ENCODE results near the gene GTPBP2. TPM values are rescaled to one million over a fixed set of nuclear protein-coding genes. Genes with fewer than 3 reads are reported as not detected.

Gene GTPBP2, protein sequence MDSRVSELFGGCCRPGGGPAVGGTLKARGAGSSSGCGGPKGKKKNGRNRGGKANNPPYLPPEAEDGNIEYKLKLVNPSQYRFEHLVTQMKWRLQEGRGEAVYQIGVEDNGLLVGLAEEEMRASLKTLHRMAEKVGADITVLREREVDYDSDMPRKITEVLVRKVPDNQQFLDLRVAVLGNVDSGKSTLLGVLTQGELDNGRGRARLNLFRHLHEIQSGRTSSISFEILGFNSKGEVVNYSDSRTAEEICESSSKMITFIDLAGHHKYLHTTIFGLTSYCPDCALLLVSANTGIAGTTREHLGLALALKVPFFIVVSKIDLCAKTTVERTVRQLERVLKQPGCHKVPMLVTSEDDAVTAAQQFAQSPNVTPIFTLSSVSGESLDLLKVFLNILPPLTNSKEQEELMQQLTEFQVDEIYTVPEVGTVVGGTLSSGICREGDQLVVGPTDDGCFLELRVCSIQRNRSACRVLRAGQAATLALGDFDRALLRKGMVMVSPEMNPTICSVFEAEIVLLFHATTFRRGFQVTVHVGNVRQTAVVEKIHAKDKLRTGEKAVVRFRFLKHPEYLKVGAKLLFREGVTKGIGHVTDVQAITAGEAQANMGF
- 83.7 and 124 TPM in 2 replicates for polyA plus RNA-seq (2012; rRNA removed)
- polyA plus RNA-seq (2012; cell fraction: cytosol; rRNA removed): 27.8 and 39.2 TPM in 2 replicates
- 377 and 528 TPM in 2 replicates for polyA plus RNA-seq (2012; cell fraction: nucleus; rRNA removed)

GRCh38 chr6:43629104-43629504, at the start of gene GTPBP2:
TSS of gene GTPBP2 (minus strand) at chr6:43629264. CDS start at chr6:43629162, 102 bp downstream.
- 3% methylated on average over 7 of the region's 46 CpGs for WGBS (ENCODE audit: low lambda C conversion rate)
- peak; percentile 65 for TF ChIP-seq ELF1 (IDR thresholded peaks at IDR 0.05)
- TF ChIP-seq RAD21 (IDR thresholded peaks at IDR 0.05; ENCODE audit: low read length): no peak
- peak; percentile 96 for TF ChIP-seq CHD2 (IDR thresholded peaks at IDR 0.05; ENCODE audit: low read length, partially characterized antibody)
- peak; percentile 39; the same call in 1 of the 2 replicates for TF ChIP-seq NRF1 (IDR thresholded peaks at IDR 0.05; ENCODE audit: low read depth, low read length)
- no peak for TF ChIP-seq JUND (IDR thresholded peaks at IDR 0.05)
- peak; percentile 59; the same call in 1 of the 2 replicates for TF ChIP-seq GABPA (IDR thresholded peaks at IDR 0.05; ENCODE audit: low read depth)
- TF ChIP-seq TAF1 (IDR thresholded peaks at IDR 0.05; ENCODE audit: borderline replicate concordance, low read depth, low read length): peak; percentile 66; the same call in 1 of the 2 replicates
- TF ChIP-seq, protein P1, sequence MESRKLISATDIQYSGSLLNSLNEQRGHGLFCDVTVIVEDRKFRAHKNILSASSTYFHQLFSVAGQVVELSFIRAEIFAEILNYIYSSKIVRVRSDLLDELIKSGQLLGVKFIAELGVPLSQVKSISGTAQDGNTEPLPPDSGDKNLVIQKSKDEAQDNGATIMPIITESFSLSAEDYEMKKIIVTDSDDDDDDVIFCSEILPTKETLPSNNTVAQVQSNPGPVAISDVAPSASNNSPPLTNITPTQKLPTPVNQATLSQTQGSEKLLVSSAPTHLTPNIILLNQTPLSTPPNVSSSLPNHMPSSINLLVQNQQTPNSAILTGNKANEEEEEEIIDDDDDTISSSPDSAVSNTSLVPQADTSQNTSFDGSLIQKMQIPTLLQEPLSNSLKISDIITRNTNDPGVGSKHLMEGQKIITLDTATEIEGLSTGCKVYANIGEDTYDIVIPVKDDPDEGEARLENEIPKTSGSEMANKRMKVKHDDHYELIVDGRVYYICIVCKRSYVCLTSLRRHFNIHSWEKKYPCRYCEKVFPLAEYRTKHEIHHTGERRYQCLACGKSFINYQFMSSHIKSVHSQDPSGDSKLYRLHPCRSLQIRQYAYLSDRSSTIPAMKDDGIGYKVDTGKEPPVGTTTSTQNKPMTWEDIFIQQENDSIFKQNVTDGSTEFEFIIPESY (IDR thresholded peaks at IDR 0.05; ENCODE audit: borderline replicate concordance, low read depth): peak; percentile 89

DNA sequence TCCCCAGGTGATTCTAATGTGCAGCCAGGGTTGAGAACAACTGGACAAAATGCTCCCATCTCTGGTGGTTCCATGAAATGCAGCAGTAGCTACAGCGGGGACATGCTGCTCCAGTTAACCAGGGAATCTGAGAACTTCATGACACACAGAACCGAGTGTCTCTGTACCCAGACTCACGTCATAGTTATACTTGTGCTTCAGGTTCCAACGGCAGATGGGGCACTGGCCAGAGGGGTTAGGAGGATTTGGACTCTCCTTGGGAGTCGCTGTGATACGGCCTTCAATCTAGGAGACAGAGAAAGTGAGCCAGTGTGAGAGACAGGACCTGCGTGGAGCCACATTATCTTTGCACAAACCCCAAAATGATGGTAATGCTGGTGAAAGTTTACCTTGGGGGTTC, 49.3 kb upstream of the GTPBP2 start:
- POLR2A ChIA-PET: no interaction called here

More at GRCh38 chr6:43629104-43629504, at the start of gene GTPBP2:
- Histone ChIP-seq H3K9me2 (no peaks in the 10 kb centered on the region), H4K20me1 (ENCODE audit: insufficient read depth) (no peaks in the 10 kb centered on the region), H3K27me3 (ENCODE audit: insufficient read depth) (no peaks in the 10 kb centered on the region), H2AFZ (ENCODE audit: low read depth) (peak within 1 kb of the TSS; percentile 58), H3K9me3 (no peaks in the 10 kb centered on the region), H3F3A (replicated peaks; ENCODE audit: insufficient read depth) (peaks cover 13% of the 10 kb centered on the region), H3K79me2 (ENCODE audit: insufficient read depth) (peaks cover 35% of the 10 kb centered on the region), H3K27ac (ENCODE audit: low read depth in 2 of 2, low read length in 1 of 2) (peak within 1 kb of the TSS; percentile 92 to 95), H3K4me1 (ENCODE audit: control insufficient read depth in 1 of 2, insufficient read depth in 2 of 2, low read depth in 1 of 2, low read length in 1 of 2) (peaks cover 5 to 21% of the 10 kb centered on the region in 2 experiments), H3K4me2 (peak within 1 kb of the TSS; percentile 96), H3K9ac (peak within 1 kb of the TSS; percentile 94), H3K36me3 (replicated peaks in 1 of 2; ENCODE audit: control insufficient read depth in 1 of 2, insufficient read depth in 2 of 2, low read length in 1 of 2) (peaks cover 22 to 27% of the 10 kb centered on the region in 2 experiments), H3K4me3 (ENCODE audit: low read depth in 2 of 2, low read length in 1 of 2) (peak within 1 kb of the TSS; percentile 71 to 93)
- ChIA-PET CTCF (interaction anchor here (2.3 to 2.8 kb wide), 2 partner anchors 20 to 39 kb away, joined by 8 to 11 read pairs; no protein-coding TSS in a partner anchor), POLR2A (interaction anchor here (0.6 to 1.9 kb wide), 14 partner anchors 9 to 454 kb away, joined by 3 to 15 read pairs (median 6); partner anchors contain the start of genes VEGFA and XPO5)
- DNase-seq: peak; percentile 97

More for the DNA sequence above, 49.3 kb upstream of the GTPBP2 start:
- H3K9ac ChIP-seq: no peak overlapping the region
- no peaks in the 10 kb centered on the region for H3K9me2 ChIP-seq
- no peak overlapping the region for H3K4me2 ChIP-seq
- H3K4me1 ChIP-seq (ENCODE audit: control insufficient read depth in 1 of 2, insufficient read depth in 2 of 2, low read depth in 1 of 2, low read length in 1 of 2): peaks cover 0 to 5% of the 10 kb centered on the region in 2 experiments; a peak in 1 of 4 replicates
- peaks cover 25 to 80% of the 10 kb centered on the region in 2 experiments for H3K36me3 ChIP-seq (replicated peaks in 1 of 2; ENCODE audit: control insufficient read depth in 1 of 2, insufficient read depth in 2 of 2, low read length in 1 of 2)
- H3K27ac ChIP-seq (ENCODE audit: low read depth in 2 of 2, low read length in 1 of 2): no peak overlapping the region
- peaks cover 27% of the 10 kb centered on the region for H4K20me1 ChIP-seq (ENCODE audit: insufficient read depth)
- H2AFZ ChIP-seq (ENCODE audit: low read depth): no peak overlapping the region
- H3K4me3 ChIP-seq (ENCODE audit: low read depth in 2 of 2, low read length in 1 of 2): no peak overlapping the region
- peaks cover 29% of the 10 kb centered on the region for H3K79me2 ChIP-seq (ENCODE audit: insufficient read depth)
- no peak for TF ChIP-seq JUND (IDR thresholded peaks at IDR 0.05)
- TF ChIP-seq CHD2 (IDR thresholded peaks at IDR 0.05; ENCODE audit: low read length, partially characterized antibody): no peak
- TF ChIP-seq, protein P2, sequence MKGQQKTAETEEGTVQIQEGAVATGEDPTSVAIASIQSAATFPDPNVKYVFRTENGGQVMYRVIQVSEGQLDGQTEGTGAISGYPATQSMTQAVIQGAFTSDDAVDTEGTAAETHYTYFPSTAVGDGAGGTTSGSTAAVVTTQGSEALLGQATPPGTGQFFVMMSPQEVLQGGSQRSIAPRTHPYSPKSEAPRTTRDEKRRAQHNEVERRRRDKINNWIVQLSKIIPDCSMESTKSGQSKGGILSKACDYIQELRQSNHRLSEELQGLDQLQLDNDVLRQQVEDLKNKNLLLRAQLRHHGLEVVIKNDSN (IDR thresholded peaks at IDR 0.05; ENCODE audit: borderline replicate concordance, low read depth): no peak
- no peak for TF ChIP-seq POLR2AphosphoS5 (IDR thresholded peaks at IDR 0.05; ENCODE audit: low read depth, low read length)
- TF ChIP-seq, protein P3, sequence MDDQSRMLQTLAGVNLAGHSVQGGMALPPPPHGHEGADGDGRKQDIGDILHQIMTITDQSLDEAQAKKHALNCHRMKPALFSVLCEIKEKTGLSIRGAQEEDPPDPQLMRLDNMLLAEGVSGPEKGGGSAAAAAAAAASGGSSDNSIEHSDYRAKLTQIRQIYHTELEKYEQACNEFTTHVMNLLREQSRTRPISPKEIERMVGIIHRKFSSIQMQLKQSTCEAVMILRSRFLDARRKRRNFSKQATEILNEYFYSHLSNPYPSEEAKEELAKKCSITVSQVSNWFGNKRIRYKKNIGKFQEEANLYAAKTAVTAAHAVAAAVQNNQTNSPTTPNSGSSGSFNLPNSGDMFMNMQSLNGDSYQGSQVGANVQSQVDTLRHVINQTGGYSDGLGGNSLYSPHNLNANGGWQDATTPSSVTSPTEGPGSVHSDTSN (IDR thresholded peaks at IDR 0.05): no peak
- TF ChIP-seq RCOR1 (IDR thresholded peaks at IDR 0.05; ENCODE audit: low read length): no peak
- TF ChIP-seq NRF1 (IDR thresholded peaks at IDR 0.05; ENCODE audit: low read depth, low read length): no peak
- TF ChIP-seq NFIC (IDR thresholded peaks at IDR 0.05; ENCODE audit: borderline replicate concordance): no peak
- TF ChIP-seq RAD21 (IDR thresholded peaks at IDR 0.05; ENCODE audit: low read length): no peak
- TF ChIP-seq CTCF (IDR thresholded peaks at IDR 0.05): no peak
- TF ChIP-seq RFX5 (IDR thresholded peaks at IDR 0.05; ENCODE audit: low read length): no peak
- CTCF ChIA-PET: interaction anchor here (2.2 to 4.9 kb wide), 2 partner anchors 9 to 12 kb away, joined by 9 to 41 read pairs; no protein-coding TSS in a partner anchor
- no peaks in the 10 kb centered on the region for H3K9me3 ChIP-seq
- H3K27me3 ChIP-seq (ENCODE audit: insufficient read depth): no peaks in the 10 kb centered on the region
- DNase-seq: no peak
- WGBS (ENCODE audit: low lambda C conversion rate): 94% methylated on average over 7 of the region's 7 CpGs
- H3F3A ChIP-seq (replicated peaks; ENCODE audit: insufficient read depth): no peaks in the 10 kb centered on the region

Measured in SK-N-SH (cell line).